Smooth muscle cell (in vitro differentiated cells): ENCODE results near the gene OR5AC2. TPM values are rescaled to one million over a fixed set of nuclear protein-coding genes. Genes with fewer than 3 reads are reported as not detected.

Source experiments
- DNase-seq: peaks from one replicate; lab custom pipeline; 2025; ENCODE audit not compliant: unreplicated experiment; lab: John Stamatoyannopoulos, UW
- H2AFZ ChIP-seq: fragments of 200-600 bp; sonication (generic); 2 replicates; pipeline ENCODE4 v1.6.0; 2016; ENCODE audit warnings: antibody characterized with exemption, low read depth, mild to moderate bottlenecking
- H3F3A ChIP-seq: fragments of 200-600 bp; sonication (generic); 2 replicates; pipeline ENCODE4 v1.6.0; 2017; ENCODE audit warnings: antibody characterized with exemption, low read depth
- H3K27ac ChIP-seq: fragments of 200-600 bp; sonication (generic); 2 replicates; pipeline ENCODE4 v1.5.1; 2016; ENCODE audit warnings: low read depth, mild to moderate bottlenecking
- H3K27me3 ChIP-seq: fragments of 200-600 bp; sonication (generic); 2 replicates; pipeline ENCODE4 v1.6.1; 2016; ENCODE audit warnings: low read depth, mild to moderate bottlenecking
- H3K36me3 ChIP-seq: fragments of 200-600 bp; sonication (generic); 2 replicates; pipeline ENCODE4 v1.5.1; 2016; ENCODE audit warnings: low read depth
- H3K4me1 ChIP-seq: fragments of 200-600 bp; sonication (generic); 2 replicates; pipeline ENCODE4 v1.5.1; 2016; ENCODE audit warnings: low read depth
- H3K4me2 ChIP-seq: fragments of 200-600 bp; sonication (generic); 2 replicates; pipeline ENCODE4 v1.6.0; 2016; ENCODE audit warnings: mild to moderate bottlenecking
- H3K4me3 ChIP-seq: fragments of 200-600 bp; sonication (generic); 2 replicates; pipeline ENCODE4 v1.5.1; 2016; ENCODE audit warnings: mild to moderate bottlenecking
- H3K79me2 ChIP-seq: fragments of 200-600 bp; sonication (generic); 2 replicates; pipeline ENCODE4 v1.6.0; 2016; ENCODE audit warnings: low read depth, mild to moderate bottlenecking
- H3K9ac ChIP-seq: fragments of 200-600 bp; sonication (generic); 2 replicates; pipeline ENCODE4 v1.6.0; 2016; ENCODE audit warnings: low read depth
- H3K9me3 ChIP-seq: fragments of 200-600 bp; sonication (generic); replicated peaks from 2 replicates; pipeline ENCODE4 v1.5.1; 2016; ENCODE audit warnings: low read depth
- H4K20me1 ChIP-seq: fragments of 200-600 bp; sonication (generic); 2 replicates; pipeline ENCODE4 v1.6.0; 2016; ENCODE audit warnings: low read depth
- CTCF ChIP-seq: fragments of 200-600 bp; sonication (generic); IDR thresholded peaks from 2 replicates; pipeline ENCODE4 v1.5.1; 2017; ENCODE audit warnings: borderline replicate concordance, mild to moderate bottlenecking, antibody characterized with exemption; ENCODE audit not compliant: insufficient read depth, poor library complexity, severe bottlenecking
- WGBS: methylation state at CpG from one replicate; pipeline ENCODE4 v1.1.7; 2016; ENCODE audit warnings: low lambda C conversion rate; 5-methylcytosine and 5-hydroxymethylcytosine counted together
- polyA plus RNA-seq: library from polyadenylated mRNA; unstranded; fragments of >200 nt; fragmentation: Nextera tagmentation; extraction: Ambion mirVana; gene quantifications from 2 replicates; pipeline ENCODE4 v1.2.1, GENCODE V29; 2016
- total RNA-seq: library from RNA; depleted of rRNA; stranded (reverse); fragments of >200 nt; gene quantifications from 2 replicates; pipeline ENCODE4 v1.2.3, GENCODE V29; 2014

The OR5AC2 gene
- total and polyA plus RNA-seq, 2 experiments from 2014 or later = not detected

GRCh38 chr3:98073486-98073885 lies 13.5 kb upstream of the OR5AC2 start:
- Histone ChIP-seq H3K9me3 (no peaks in the 10 kb centered on the region), H4K20me1 (no peaks in the 10 kb centered on the region), H3K36me3 (no peaks in the 10 kb centered on the region), H3K27ac (no peak overlapping the region), H2AFZ (no peak overlapping the region), H3K9ac (no peak overlapping the region), H3K4me3 (no peak overlapping the region), H3K4me2 (no peak overlapping the region), H3K79me2 (no peaks in the 10 kb centered on the region), H3K4me1 (no peaks in the 10 kb centered on the region), H3F3A (no peaks in the 10 kb centered on the region), H3K27me3 (peaks cover 3% of the 10 kb centered on the region)
- TF ChIP-seq CTCF = no peak
- DNase-seq = no peak
- 0% methylated on average over 1 of the region's 1 CpG for WGBS

GRCh38 chr3:98095882-98096281 lies 8.9 kb downstream of the OR5AC2 start:
- Histone ChIP-seq H3K9ac (no peak overlapping the region), H3K4me3 (no peak overlapping the region), H2AFZ (no peak overlapping the region), H3K36me3 (no peaks in the 10 kb centered on the region), H3K4me1 (no peaks in the 10 kb centered on the region), H3K27ac (no peak overlapping the region), H3F3A (no peaks in the 10 kb centered on the region), H3K4me2 (no peak overlapping the region), H3K27me3 (no peaks in the 10 kb centered on the region), H3K9me3 (no peaks in the 10 kb centered on the region), H4K20me1 (no peaks in the 10 kb centered on the region), H3K79me2 (no peaks in the 10 kb centered on the region)
- WGBS = 85% methylated on average over 5 of the region's 5 CpGs
- no peak for DNase-seq
- TF ChIP-seq CTCF = no peak

- no peak overlapping the region for H3K27ac ChIP-seq
- H4K20me1 ChIP-seq = no peaks in the 10 kb centered on the region
- DNase-seq = no peak
- 96% methylated on average over 4 of the region's 4 CpGs for WGBS
- H3F3A ChIP-seq = no peaks in the 10 kb centered on the region
- no peaks in the 10 kb centered on the region for H3K36me3 ChIP-seq
- H3K9ac ChIP-seq = no peak overlapping the region
- H3K4me3 ChIP-seq = no peak overlapping the region
- no peaks in the 10 kb centered on the region for H3K9me3 ChIP-seq
- no peak for TF ChIP-seq CTCF
- no peak overlapping the region for H3K4me2 ChIP-seq
- H3K27me3 ChIP-seq = no peaks in the 10 kb centered on the region
- no peak overlapping the region for H2AFZ ChIP-seq
- H3K4me1 ChIP-seq = no peaks in the 10 kb centered on the region
- no peaks in the 10 kb centered on the region for H3K79me2 ChIP-seq
Measured at GRCh38 chr3:98099848-98100247, 12.9 kb downstream of the OR5AC2 start.

- Histone ChIP-seq H4K20me1 (no peaks in the 10 kb centered on the region), H3K9me3 (peaks cover 5% of the 10 kb centered on the region), H3K27ac (no peak overlapping the region), H3K9ac (no peak overlapping the region), H2AFZ (no peak overlapping the region), H3K27me3 (no peaks in the 10 kb centered on the region), H3K79me2 (no peaks in the 10 kb centered on the region), H3K4me3 (no peak overlapping the region), H3K4me1 (no peaks in the 10 kb centered on the region), H3K4me2 (no peak overlapping the region), H3K36me3 (peaks cover 5% of the 10 kb centered on the region), H3F3A (no peaks in the 10 kb centered on the region)
- TF ChIP-seq CTCF = no peak
- DNase-seq = no peak
- WGBS = 90% methylated on average over 1 of the region's 1 CpG
Measured at GRCh38 chr3:98108162-98108561, 21.2 kb downstream of the OR5AC2 start.
